ENCODE data around the gene TNP2. TPM values are rescaled to one million over a fixed set of nuclear protein-coding genes. Genes with fewer than 3 reads are reported as not detected.

TNP2 gene
- total and polyA plus RNA-seq, 2 experiments from 2014 or later, result not detected

GRCh38 chr16:11234884-11235702 is 34.0 kb downstream of the TNP2 start:
- ATAC-seq (no peak), DNase-seq (ENCODE audit: low spot score) (no peak)
- H3F3A ChIP-seq (replicated peaks; ENCODE audit: low read depth), result 0 out of 2 replicates have a peak, but pooled peaks cover 6% of the 10 kb centered on the region
- H3K27me3 Mint-ChIP-seq (ENCODE audit: insufficient read depth, low read depth, poor library complexity), result peaks cover 12% of the 10 kb centered on the region
- no peaks in the 10 kb centered on the region for H3K9me3 Mint-ChIP-seq
- no peaks in the 10 kb centered on the region for H4K20me1 ChIP-seq (replicated peaks; ENCODE audit: insufficient read depth)
- H2AFZ ChIP-seq, result no peak overlapping the region
- no peak overlapping the region for H3K4me3 ChIP-seq
- H3K4me3 Mint-ChIP-seq, result no peak overlapping the region
- no peaks in the 10 kb centered on the region for H3K9me2 ChIP-seq (ENCODE audit: insufficient read depth)
- no peak overlapping the region for H3K27ac Mint-ChIP-seq
- H3K36me3 Mint-ChIP-seq (ENCODE audit: low read depth), result no peaks in the 10 kb centered on the region
- H3K4me1 Mint-ChIP-seq, result peaks cover 8% of the 10 kb centered on the region
- TF ChIP-seq CREB1 (CRISPR knock-in tag; IDR thresholded peaks at IDR 0.05; ENCODE audit: low read depth) (no peak), REST (IDR thresholded peaks at IDR 0.05; ENCODE audit: unreplicated experiment) (no peak), JUNB (IDR thresholded peaks at IDR 0.05; ENCODE audit: unreplicated experiment) (no peak), EZH2phosphoT487 (IDR thresholded peaks at IDR 0.05; ENCODE audit: unreplicated experiment) (no peak), EZH2 (IDR thresholded peaks at IDR 0.05; ENCODE audit: low read depth, unreplicated experiment) (no peak), POLR2AphosphoS5 (IDR thresholded peaks at IDR 0.05; ENCODE audit: low read depth) (no peak), CTCF (conservative IDR thresholded peaks at IDR 0.05; ENCODE audit: low read depth in 2 of 2) (no peak), STAT1 (IDR thresholded peaks at IDR 0.05; ENCODE audit: unreplicated experiment) (no peak), ETS1 (IDR thresholded peaks at IDR 0.05) (no peak), ZNF462 (CRISPR knock-in tag; IDR thresholded peaks at IDR 0.05) (no peak), NANOG (IDR thresholded peaks at IDR 0.05; ENCODE audit: borderline replicate concordance) (no peak), ZNF331 (CRISPR knock-in tag; IDR thresholded peaks at IDR 0.05; ENCODE audit: low read depth) (no peak), ZNF114 (CRISPR knock-in tag; IDR thresholded peaks at IDR 0.05) (no peak)
- no peaks in the 10 kb centered on the region for H3K79me2 ChIP-seq (replicated peaks; ENCODE audit: insufficient read depth)
- H3K27me3 ChIP-seq (ENCODE audit: insufficient read depth), result no peaks in the 10 kb centered on the region
- no peak overlapping the region for H3K27ac ChIP-seq (ENCODE audit: low read depth)
- H3K36me3 ChIP-seq (ENCODE audit: insufficient read depth), result no peaks in the 10 kb centered on the region
- peaks cover 9% of the 10 kb centered on the region; the same call in 1 of the 2 replicates for H3K4me1 ChIP-seq (ENCODE audit: insufficient read depth)
- no peak overlapping the region for H3K4me2 ChIP-seq
